Suppressor macrophage treated with lipopolysaccharide for 1 hour (primary cell): ENCODE data around the gene ATP2B1.

ENCODE experiments used
- DNase-seq, 3 donors: peaks; one replicate each; pipeline ENCODE4 v3.0.0-alpha.2; 2020 to 2022

ATP2B1 gene

GRCh38 chr12:89690925-89691324 lies 17.7 kb downstream of the ATP2B1 start:
- DNase-seq: no peak

GRCh38 chr12:89689306-89689705 lies 19.3 kb downstream of the ATP2B1 start:
- DNase-seq: no peak

- DNase-seq: peak in 2 of 3 donors; percentile 28 to 47
Measured at GRCh38 chr12:89686311-89686710, 22.3 kb downstream of the ATP2B1 start.

- DNase-seq: peak in 1 of 3 donors; percentile 26
Measured at GRCh38 chr12:89685363-89685972, 23.2 kb downstream of the ATP2B1 start.

GRCh38 chr12:89684136-89684535 lies 24.5 kb downstream of the ATP2B1 start:
- no peak for DNase-seq

GRCh38 chr12:89682284-89682683 lies 26.4 kb downstream of the ATP2B1 start:
- no peak for DNase-seq

- DNase-seq: no peak
Measured at GRCh38 chr12:89680409-89680808, 28.2 kb downstream of the ATP2B1 start.

GRCh38 chr12:89679631-89680030 lies 29.0 kb downstream of the ATP2B1 start:
- DNase-seq: no peak

GRCh38 chr12:89678225-89678624 lies 30.4 kb downstream of the ATP2B1 start:
- no peak for DNase-seq

- no peak for DNase-seq
Measured at GRCh38 chr12:89676930-89677329, 31.7 kb downstream of the ATP2B1 start.

- DNase-seq: no peak
Measured at GRCh38 chr12:89674326-89674942, 34.2 kb downstream of the ATP2B1 start.

- no peak for DNase-seq
Measured at GRCh38 chr12:89673603-89674002, 35.0 kb downstream of the ATP2B1 start.

- DNase-seq: no peak
Measured at GRCh38 chr12:89672589-89672979, 36.1 kb downstream of the ATP2B1 start.

- no peak for DNase-seq
Measured at GRCh38 chr12:89671469-89671868, 37.2 kb downstream of the ATP2B1 start.

GRCh38 chr12:89669197-89669596 lies 39.4 kb downstream of the ATP2B1 start:
- DNase-seq: no peak

GRCh38 chr12:89665556-89665955 lies 43.1 kb downstream of the ATP2B1 start:
- DNase-seq: no peak

GRCh38 chr12:89664441-89664840 lies 44.2 kb downstream of the ATP2B1 start:
- DNase-seq: no peak

- peak; percentile 12 to 50 (median 20) for DNase-seq
Measured at GRCh38 chr12:89663577-89664357, 44.9 kb downstream of the ATP2B1 start.

- no peak for DNase-seq
Measured at GRCh38 chr12:89662623-89663022, 46.0 kb downstream of the ATP2B1 start.

- DNase-seq: no peak
Measured at GRCh38 chr12:89661706-89662330, 46.8 kb downstream of the ATP2B1 start.

- no peak for DNase-seq
Measured at GRCh38 chr12:89657739-89658138, 50.9 kb downstream of the ATP2B1 start.

- DNase-seq: peak in 1 of 3 donors; percentile 39
Measured at GRCh38 chr12:89657066-89657465, 51.6 kb downstream of the ATP2B1 start.

- no peak for DNase-seq
Measured at GRCh38 chr12:89655841-89656240, 52.8 kb downstream of the ATP2B1 start.

GRCh38 chr12:89651192-89651591 lies 57.4 kb downstream of the ATP2B1 start:
- DNase-seq: no peak
